Fibroblast of the aortic adventitia (primary cell): ENCODE measurements around the gene TBC1D22A. TPM values are rescaled to one million over a fixed set of nuclear protein-coding genes. Genes with fewer than 3 reads are reported as not detected.

Source experiments
- DNase-seq: peaks from one replicate; pipeline ENCODE4 v3.0.0-alpha.2; 2010; ENCODE audit warnings: low read depth
- H3K4me3 ChIP-seq: 2 replicates; pipeline ENCODE4 v1.5.1; 2011; ENCODE audit warnings: low read depth, mild to moderate bottlenecking, control low read depth, low read length, moderate library complexity
- total RNA-seq: library from RNA; depleted of rRNA; stranded (reverse); fragments of >200 nt; gene quantifications from 2 replicates; pipeline ENCODE4 v1.2.3, GENCODE V29; 2012; ENCODE audit warnings: low replicate concordance
- TF ChIP-seq, protein P1 (sequence below): IDR thresholded peaks from 2 replicates; pipeline ENCODE4 v1.5.1; 2011; ENCODE audit warnings: mild to moderate bottlenecking, low read length, control low read depth, inconsistent platforms; ENCODE audit not compliant: insufficient read depth

Gene TBC1D22A
- total RNA-seq, 1 donor = 13.8 TPM

DNA sequence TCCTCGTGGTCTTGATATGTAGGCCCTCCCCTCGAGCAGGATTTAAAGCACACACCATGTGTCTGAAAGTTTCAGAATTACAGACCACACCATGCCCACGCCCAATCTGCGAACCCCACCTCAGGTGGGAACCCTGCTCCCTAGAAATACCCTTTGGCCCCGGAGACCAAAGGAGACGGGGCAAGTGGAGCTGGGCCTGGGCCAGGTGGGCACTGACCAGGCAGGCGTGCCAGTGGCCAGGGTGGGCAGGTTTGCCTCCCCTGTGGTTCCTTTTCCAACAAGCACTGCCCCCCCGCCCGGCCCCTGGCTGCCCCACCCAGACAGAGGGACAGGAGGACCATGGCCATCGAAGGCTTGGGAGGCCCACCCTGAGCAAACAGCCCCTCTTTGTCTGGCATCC, 400.4 kb downstream of the TBC1D22A start:
- TF ChIP-seq, protein P1, sequence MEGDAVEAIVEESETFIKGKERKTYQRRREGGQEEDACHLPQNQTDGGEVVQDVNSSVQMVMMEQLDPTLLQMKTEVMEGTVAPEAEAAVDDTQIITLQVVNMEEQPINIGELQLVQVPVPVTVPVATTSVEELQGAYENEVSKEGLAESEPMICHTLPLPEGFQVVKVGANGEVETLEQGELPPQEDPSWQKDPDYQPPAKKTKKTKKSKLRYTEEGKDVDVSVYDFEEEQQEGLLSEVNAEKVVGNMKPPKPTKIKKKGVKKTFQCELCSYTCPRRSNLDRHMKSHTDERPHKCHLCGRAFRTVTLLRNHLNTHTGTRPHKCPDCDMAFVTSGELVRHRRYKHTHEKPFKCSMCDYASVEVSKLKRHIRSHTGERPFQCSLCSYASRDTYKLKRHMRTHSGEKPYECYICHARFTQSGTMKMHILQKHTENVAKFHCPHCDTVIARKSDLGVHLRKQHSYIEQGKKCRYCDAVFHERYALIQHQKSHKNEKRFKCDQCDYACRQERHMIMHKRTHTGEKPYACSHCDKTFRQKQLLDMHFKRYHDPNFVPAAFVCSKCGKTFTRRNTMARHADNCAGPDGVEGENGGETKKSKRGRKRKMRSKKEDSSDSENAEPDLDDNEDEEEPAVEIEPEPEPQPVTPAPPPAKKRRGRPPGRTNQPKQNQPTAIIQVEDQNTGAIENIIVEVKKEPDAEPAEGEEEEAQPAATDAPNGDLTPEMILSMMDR = no peak
- DNase-seq = no peak

DNA sequence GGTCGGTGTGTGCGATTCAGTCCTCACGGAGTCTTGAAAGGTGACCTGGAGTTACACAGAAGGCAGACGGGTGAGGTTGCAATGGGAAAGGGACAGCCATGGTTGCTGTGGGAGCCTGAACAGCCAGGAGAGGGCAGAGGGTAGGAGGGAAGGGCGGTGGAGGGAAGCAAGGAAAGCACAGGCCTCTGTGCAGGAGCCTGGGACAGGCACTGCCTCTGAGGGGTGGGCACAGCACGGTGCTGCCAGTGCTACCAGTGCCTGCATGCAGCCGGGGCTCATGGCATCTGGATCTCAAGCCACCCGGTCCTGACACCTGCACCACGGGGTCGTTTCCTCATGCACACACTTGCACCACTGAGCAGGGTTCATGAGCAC, 401.0 kb downstream of the TBC1D22A start:
- H3K4me3 ChIP-seq = no peak overlapping the region
- DNase-seq = no peak
- TF ChIP-seq, protein P1 = no peak

More for the DNA sequence above, 400.4 kb downstream of the TBC1D22A start:
- no peak overlapping the region for H3K4me3 ChIP-seq

DNA sequence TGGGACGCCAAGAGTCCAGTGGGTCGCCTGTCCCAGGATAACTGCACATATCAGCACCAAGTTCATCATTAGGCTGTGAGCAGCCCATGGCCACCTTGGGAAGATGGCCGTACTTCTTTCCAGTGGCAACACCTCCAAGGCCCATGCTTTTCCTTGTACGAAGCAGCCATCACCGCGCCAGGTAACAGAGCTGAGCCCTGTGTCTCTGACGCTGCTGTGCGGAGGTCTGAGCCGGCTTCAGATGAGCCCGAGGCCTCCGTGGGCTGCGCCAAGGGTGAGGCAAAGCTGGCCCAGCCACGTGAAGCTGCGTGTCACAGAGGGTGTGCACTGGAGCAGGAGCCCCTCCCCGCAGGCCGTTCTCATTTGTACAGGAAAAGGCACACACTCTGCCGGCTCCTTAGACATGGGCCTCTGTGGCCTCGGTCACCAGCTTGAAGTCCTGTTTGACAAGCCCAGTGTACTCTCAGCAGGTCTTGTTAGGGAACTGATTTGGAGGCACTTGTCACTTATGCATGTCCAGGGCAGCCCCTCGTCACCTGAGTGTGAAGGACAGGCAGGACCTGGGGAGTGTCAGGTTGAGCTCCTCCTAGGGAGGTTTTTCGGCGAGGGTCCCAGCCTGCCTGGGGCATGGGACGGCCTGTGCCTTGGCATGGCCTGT, 401.5 kb downstream of the TBC1D22A start:
- no peak overlapping the region for H3K4me3 ChIP-seq
- TF ChIP-seq, protein P1 = no peak
- no peak for DNase-seq

DNA sequence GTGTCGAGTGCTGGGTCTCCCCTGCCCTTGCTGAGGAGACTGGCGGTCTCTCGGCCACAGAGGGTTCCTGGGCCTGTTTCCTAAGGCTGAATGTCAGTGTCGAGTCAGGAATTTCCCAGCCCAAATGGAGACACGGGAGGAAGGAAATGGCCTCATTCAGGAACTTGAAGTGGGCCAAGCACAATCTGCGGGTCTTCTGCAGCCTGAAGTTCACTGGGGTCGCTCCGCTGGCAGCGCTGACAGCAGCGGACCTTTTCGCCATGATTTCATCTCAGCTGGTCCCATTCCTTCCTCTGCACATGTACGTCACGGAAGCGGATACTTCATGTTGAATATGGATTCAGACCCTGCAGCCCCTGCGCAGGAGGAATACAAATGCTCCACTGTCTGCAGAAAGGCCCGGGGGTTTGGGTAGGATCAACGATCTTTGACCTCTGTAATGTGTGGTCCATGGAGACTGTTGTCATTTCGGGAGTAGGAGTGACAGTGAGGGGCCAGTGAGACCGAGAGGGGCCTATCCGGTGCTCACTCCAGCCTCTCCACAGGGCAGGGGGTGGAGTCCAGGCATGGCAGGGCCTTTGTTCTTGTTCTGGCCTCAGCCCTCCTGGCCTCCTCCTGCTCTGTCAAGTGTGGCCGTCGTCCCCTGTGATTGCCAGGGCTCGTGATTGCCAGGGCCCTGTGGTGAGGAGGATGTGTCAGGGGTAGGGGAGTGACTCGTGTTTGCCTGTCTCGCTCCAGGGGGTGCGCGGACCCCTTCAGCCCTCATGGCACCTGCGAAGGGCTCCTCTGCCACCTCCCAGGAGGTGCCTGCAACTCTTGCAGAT, 402.3 kb downstream of the TBC1D22A start:
- DNase-seq = no peak
- TF ChIP-seq, protein P1 = no peak
- H3K4me3 ChIP-seq = no peak overlapping the region

DNA sequence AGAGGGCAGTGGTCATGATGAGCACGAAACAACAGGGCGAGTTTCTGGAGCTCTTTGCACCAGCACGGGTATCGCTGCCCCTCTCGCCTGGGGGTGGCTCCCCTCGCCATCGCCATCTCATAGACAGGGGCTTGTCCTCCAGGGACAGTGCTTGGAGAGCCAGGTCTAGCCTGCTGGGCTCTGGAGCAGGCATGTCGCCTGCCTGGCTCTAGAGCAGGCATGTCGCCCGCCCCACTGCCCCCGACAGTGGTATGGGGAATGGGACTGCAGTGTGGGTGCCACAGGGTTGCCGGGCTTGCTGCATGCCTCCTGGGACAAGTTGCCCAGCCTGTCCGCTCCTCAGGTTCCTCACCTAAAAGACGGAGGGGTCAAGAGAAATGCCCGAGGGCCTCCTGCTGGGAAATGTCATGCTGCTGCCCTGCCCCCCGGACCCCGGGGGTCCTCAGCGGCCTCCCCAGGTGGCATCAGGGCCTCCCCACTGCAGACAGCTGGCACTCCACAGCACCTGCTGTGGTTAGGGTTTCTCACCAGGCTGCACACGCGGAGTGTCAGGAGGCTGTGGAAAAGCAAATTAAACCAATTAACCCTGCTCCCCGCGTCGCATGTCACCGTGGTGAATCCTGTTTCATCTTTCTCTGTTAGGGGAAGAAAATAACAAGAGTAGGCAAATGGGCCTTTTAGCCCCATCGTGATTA, 403.0 kb downstream of the TBC1D22A start:
- no peak for DNase-seq
- TF ChIP-seq, protein P1 = no peak
- H3K4me3 ChIP-seq = no peak overlapping the region

DNA sequence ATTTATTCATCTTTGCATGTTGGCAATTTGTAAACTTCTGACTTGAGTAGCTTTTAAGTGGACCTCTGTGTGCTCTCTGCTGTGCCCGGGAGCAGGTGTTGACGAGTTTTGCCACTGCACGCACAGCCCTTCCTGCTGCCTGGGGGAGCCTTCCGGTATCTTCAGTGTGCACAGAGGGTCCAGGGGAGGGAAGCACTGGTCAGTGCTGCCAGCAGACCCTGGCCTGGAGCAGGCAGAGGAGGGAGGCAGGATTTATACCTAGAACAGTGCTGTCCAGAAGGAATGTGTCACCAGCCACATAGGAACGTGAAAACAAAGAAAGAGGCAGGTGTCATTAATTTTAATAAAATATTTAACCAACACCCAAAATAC, 403.6 kb downstream of the TBC1D22A start:
- no peak overlapping the region for H3K4me3 ChIP-seq
- DNase-seq = no peak
- TF ChIP-seq, protein P1 = no peak
